ENCODE data around the gene C10orf71.

C10orf71 gene

GRCh38 chr10:49331431-49331830 lies 32.5 kb downstream of the C10orf71 start:
- Histone ChIP-seq H3K27ac (no peak overlapping the region), H3K9me3 (no peaks in the 10 kb centered on the region)
- no peak for TF ChIP-seq CTCF (IDR thresholded peaks at IDR 0.05)

GRCh38 chr10:49332333-49332732 lies 33.4 kb downstream of the C10orf71 start:
- Histone ChIP-seq H3K4me1 (ENCODE audit: control insufficient read depth in 1 of 2, insufficient read depth in 1 of 2, low read depth in 1 of 2, low read length in 1 of 2) (peaks cover 2 to 8% of the 10 kb centered on the region in 2 experiments), H3K36me3 (no peaks in the 10 kb centered on the region), H3K27ac (no peak overlapping the region), H3K4me3 (ENCODE audit: low read depth in 1 of 2, low read length in 1 of 2) (no peak overlapping the region), H3K27me3 (no peaks in the 10 kb centered on the region), H3K9me3 (no peaks in the 10 kb centered on the region)
- TF ChIP-seq CTCF (IDR thresholded peaks at IDR 0.05) = no peak

More at GRCh38 chr10:49331431-49331830, 32.5 kb downstream of the C10orf71 start:
- Histone ChIP-seq H3K27me3 (no peaks in the 10 kb centered on the region), H3K4me1 (ENCODE audit: control insufficient read depth in 1 of 2, insufficient read depth in 1 of 2, low read depth in 1 of 2, low read length in 1 of 2) (peaks cover 0 to 7% of the 10 kb centered on the region in 2 experiments), H3K36me3 (no peaks in the 10 kb centered on the region), H3K4me3 (ENCODE audit: low read depth in 1 of 2, low read length in 1 of 2) (no peak overlapping the region)

GRCh38 chr10:49332768-49333167 lies 33.8 kb downstream of the C10orf71 start:
- H3K9me3 ChIP-seq = no peaks in the 10 kb centered on the region
- H3K36me3 ChIP-seq = no peaks in the 10 kb centered on the region
- no peak for TF ChIP-seq CTCF (IDR thresholded peaks at IDR 0.05)
- H3K27me3 ChIP-seq = no peaks in the 10 kb centered on the region
- no peak overlapping the region for H3K4me3 ChIP-seq (ENCODE audit: low read depth in 1 of 2, low read length in 1 of 2)
- H3K27ac ChIP-seq = no peak overlapping the region
- H3K4me1 ChIP-seq (ENCODE audit: control insufficient read depth in 1 of 2, insufficient read depth in 1 of 2, low read depth in 1 of 2, low read length in 1 of 2) = peaks cover 6 to 12% of the 10 kb centered on the region in 2 experiments

GRCh38 chr10:49333192-49333591 lies 34.2 kb downstream of the C10orf71 start:
- Histone ChIP-seq H3K4me3 (ENCODE audit: low read depth in 1 of 2, low read length in 1 of 2) (no peak overlapping the region), H3K9me3 (no peaks in the 10 kb centered on the region), H3K27ac (no peak overlapping the region), H3K4me1 (ENCODE audit: control insufficient read depth in 1 of 2, insufficient read depth in 1 of 2, low read depth in 1 of 2, low read length in 1 of 2) (peaks cover 6 to 14% of the 10 kb centered on the region in 2 experiments), H3K27me3 (no peaks in the 10 kb centered on the region), H3K36me3 (no peaks in the 10 kb centered on the region)
- TF ChIP-seq CTCF (IDR thresholded peaks at IDR 0.05) = no peak

GRCh38 chr10:49334964-49335363 lies 36.0 kb downstream of the C10orf71 start:
- Histone ChIP-seq H3K4me3 (ENCODE audit: low read depth in 1 of 2, low read length in 1 of 2) (no peak overlapping the region), H3K9me3 (no peaks in the 10 kb centered on the region), H3K36me3 (no peaks in the 10 kb centered on the region), H3K27me3 (no peaks in the 10 kb centered on the region), H3K4me1 (ENCODE audit: control insufficient read depth in 1 of 2, insufficient read depth in 1 of 2, low read depth in 1 of 2, low read length in 1 of 2) (peaks cover 6 to 8% of the 10 kb centered on the region in 2 experiments), H3K27ac (no peak overlapping the region)
- TF ChIP-seq CTCF (IDR thresholded peaks at IDR 0.05) = no peak
